GM21717 (cell line): Measurements from ENCODE around the gene VEGFA.

Experiments used
- ATAC-seq: cut with Tn5 transposase; IDR thresholded peaks from one replicate; pipeline ENCODE4 v1.9.1; 2021; ENCODE audit warnings: mild to moderate bottlenecking, moderate library complexity; ENCODE audit not compliant: unreplicated experiment

Gene VEGFA

GRCh38 chr6:43738877-43739641, 31.0 kb upstream of the VEGFA start:
- no peak for ATAC-seq

GRCh38 chr6:43739642-43740091, 30.3 kb upstream of the VEGFA start:
- no peak for ATAC-seq

- ATAC-seq, result no peak
Observed at GRCh38 chr6:43740321-43740960, 29.6 kb upstream of the VEGFA start.

- ATAC-seq, result no peak
Observed at GRCh38 chr6:43740961-43741764, 28.8 kb upstream of the VEGFA start.

GRCh38 chr6:43741829-43742228, 28.2 kb upstream of the VEGFA start:
- ATAC-seq, result no peak

GRCh38 chr6:43742285-43742684, 27.7 kb upstream of the VEGFA start:
- ATAC-seq, result no peak

GRCh38 chr6:43742931-43743632, 26.9 kb upstream of the VEGFA start:
- no peak for ATAC-seq

- no peak for ATAC-seq
Observed at GRCh38 chr6:43743682-43744381, 26.2 kb upstream of the VEGFA start.

GRCh38 chr6:43744491-43744890, 25.5 kb upstream of the VEGFA start:
- ATAC-seq, result no peak

- ATAC-seq, result no peak
Observed at GRCh38 chr6:43744931-43745727, 24.9 kb upstream of the VEGFA start.

- ATAC-seq, result no peak
Observed at GRCh38 chr6:43746071-43746470, 23.9 kb upstream of the VEGFA start.

- no peak for ATAC-seq
Observed at GRCh38 chr6:43746613-43747102, 23.4 kb upstream of the VEGFA start.

- no peak for ATAC-seq
Observed at GRCh38 chr6:43747784-43748183, 22.2 kb upstream of the VEGFA start.

- ATAC-seq, result no peak
Observed at GRCh38 chr6:43748765-43749164, 21.2 kb upstream of the VEGFA start.

GRCh38 chr6:43749461-43749860, 20.6 kb upstream of the VEGFA start:
- no peak for ATAC-seq

GRCh38 chr6:43750622-43751021, 19.4 kb upstream of the VEGFA start:
- no peak for ATAC-seq

- no peak for ATAC-seq
Observed at GRCh38 chr6:43753570-43754183, 16.3 kb upstream of the VEGFA start.

GRCh38 chr6:43757966-43758616, 11.9 kb upstream of the VEGFA start:
- ATAC-seq, result no peak
